GM18907 (cell line): ENCODE results near the gene SETD7.

Source experiments
- ATAC-seq: cut with Tn5 transposase; IDR thresholded peaks from one replicate; pipeline ENCODE4 v1.9.1; 2021; ENCODE audit warnings: mild to moderate bottlenecking, moderate library complexity; ENCODE audit not compliant: unreplicated experiment

SETD7 gene

GRCh38 chr4:139575072-139575471 is 19.1 kb upstream of the SETD7 start:
- no peak for ATAC-seq

GRCh38 chr4:139574641-139575040 is 18.6 kb upstream of the SETD7 start:
- ATAC-seq: no peak

- ATAC-seq: no peak
These were observed 12.4 kb upstream of the SETD7 start for GRCh38 chr4:139568206-139568955.

GRCh38 chr4:139567159-139567870 is 11.3 kb upstream of the SETD7 start:
- no peak for ATAC-seq

GRCh38 chr4:139564502-139564901 is 8.5 kb upstream of the SETD7 start:
- ATAC-seq: no peak

GRCh38 chr4:139563515-139563914 is 7.5 kb upstream of the SETD7 start:
- no peak for ATAC-seq

- ATAC-seq: no peak
These were observed 6.8 kb upstream of the SETD7 start for GRCh38 chr4:139562839-139563238.

GRCh38 chr4:139562067-139562684 is 6.2 kb upstream of the SETD7 start:
- no peak for ATAC-seq

GRCh38 chr4:139560406-139561104 is 4.5 kb upstream of the SETD7 start:
- ATAC-seq: no peak

- ATAC-seq: no peak
These were observed 3.7 kb upstream of the SETD7 start for GRCh38 chr4:139559687-139560086.

GRCh38 chr4:139559089-139559479 is 3.1 kb upstream of the SETD7 start:
- no peak for ATAC-seq

GRCh38 chr4:139558235-139559088 is 2.4 kb upstream of the SETD7 start:
- ATAC-seq: no peak

GRCh38 chr4:139557556-139558110 is 1.6 kb upstream of the SETD7 start:
- ATAC-seq: no peak

GRCh38 chr4:139556724-139557555 is 921 bp upstream of the SETD7 start:
- peak; percentile 38 for ATAC-seq

GRCh38 chr4:139555705-139556070 is 331 bp downstream of the SETD7 start:
- ATAC-seq: peak; percentile 13

GRCh38 chr4:139554893-139555704 is 920 bp downstream of the SETD7 start:
- peak; percentile 41 for ATAC-seq

- ATAC-seq: no peak
These were observed 1.5 kb downstream of the SETD7 start for GRCh38 chr4:139554642-139554892.

- ATAC-seq: no peak
These were observed 2.0 kb downstream of the SETD7 start for GRCh38 chr4:139553751-139554641.
